ENCODE data around the gene ZFAND2B. TPM values are rescaled to one million over a fixed set of nuclear protein-coding genes. Genes with fewer than 3 reads are reported as not detected.

ZFAND2B gene, protein sequence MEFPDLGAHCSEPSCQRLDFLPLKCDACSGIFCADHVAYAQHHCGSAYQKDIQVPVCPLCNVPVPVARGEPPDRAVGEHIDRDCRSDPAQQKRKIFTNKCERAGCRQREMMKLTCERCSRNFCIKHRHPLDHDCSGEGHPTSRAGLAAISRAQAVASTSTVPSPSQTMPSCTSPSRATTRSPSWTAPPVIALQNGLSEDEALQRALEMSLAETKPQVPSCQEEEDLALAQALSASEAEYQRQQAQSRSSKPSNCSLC
- total RNA-seq, result 32.8 and 40.1 TPM in 2 replicates

GRCh38 chr2:219206328-219207133 is at the start of gene ZFAND2B:
TSS of gene ZFAND2B (plus strand) at chr2:219206782. CDS start at chr2:219206988, 206 bp downstream.

DNA sequence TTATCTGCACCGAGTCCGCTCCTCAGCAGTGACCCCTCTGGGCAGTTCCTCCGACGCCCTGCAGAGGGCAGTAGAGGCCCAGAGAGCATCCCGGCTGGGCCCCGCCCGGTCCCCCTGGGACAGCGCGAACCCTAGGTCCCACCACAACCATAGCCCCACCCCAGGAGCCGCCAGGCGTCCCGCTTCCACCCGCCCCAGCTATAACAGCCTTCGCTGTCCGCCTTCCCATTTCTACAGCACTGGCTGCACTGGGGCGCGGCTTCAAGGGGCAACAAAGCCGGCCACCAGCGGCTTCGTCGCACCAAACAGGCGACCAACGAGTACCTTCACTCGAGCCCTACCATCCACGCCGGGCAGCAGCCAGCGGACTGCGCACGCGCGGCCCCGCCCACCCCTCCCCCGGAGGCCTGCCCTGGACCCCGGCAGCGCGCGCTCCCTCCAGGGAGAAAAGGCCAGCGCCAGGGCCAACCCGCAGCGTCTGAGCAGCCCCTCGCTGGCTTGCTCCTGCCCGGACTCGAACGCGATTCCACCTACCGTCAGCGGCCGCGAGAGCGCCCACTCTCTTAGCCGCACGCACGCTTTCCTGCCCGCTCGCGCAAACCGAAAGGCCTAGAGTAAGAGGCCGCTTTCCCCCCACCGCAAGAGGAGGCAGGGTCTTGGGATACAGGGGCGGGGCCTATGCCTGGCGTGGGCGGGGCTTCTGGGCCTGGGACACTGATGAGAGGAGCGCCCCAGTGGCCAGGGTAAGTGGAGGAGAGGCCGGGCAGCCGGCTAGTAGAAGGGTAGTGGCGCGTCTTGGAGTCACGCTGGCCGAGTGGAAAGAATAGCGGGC is 46.2 kb upstream of the ZFAND2B start, which contains the start of gene NHEJ1:
Gene NHEJ1 (minus strand): TSS at position 630 of the 832 bp plus-strand sequence. CDS start 2,453 bp downstream, outside the sequence.

GRCh38 chr2:219169930-219170654 is 36.5 kb upstream of the ZFAND2B start, which contains the start of gene SLC23A3:
TSS of gene SLC23A3 (minus strand) at chr2:219170029. CDS start at chr2:219169984, 45 bp downstream.

GRCh38 chr2:219176818-219177551 is 29.6 kb upstream of the ZFAND2B start, which contains the start of gene CNPPD1:
TSS of gene CNPPD1 (minus strand) at chr2:219176925. CDS start at chr2:219176828, 97 bp downstream.

GRCh38 chr2:219177552-219178376 is 28.8 kb upstream of the ZFAND2B start, which contains the start of gene RETREG2:
TSS of gene RETREG2 (plus strand) at chr2:219178275. CDS start at chr2:219178353, 78 bp downstream.

GRCh38 chr2:219218732-219219701 is 12.4 kb downstream of the ZFAND2B start, which contains the start of gene ABCB6:
TSS of gene ABCB6 (minus strand) at chr2:219218958. CDS start at chr2:219218673, 285 bp downstream.

DNA sequence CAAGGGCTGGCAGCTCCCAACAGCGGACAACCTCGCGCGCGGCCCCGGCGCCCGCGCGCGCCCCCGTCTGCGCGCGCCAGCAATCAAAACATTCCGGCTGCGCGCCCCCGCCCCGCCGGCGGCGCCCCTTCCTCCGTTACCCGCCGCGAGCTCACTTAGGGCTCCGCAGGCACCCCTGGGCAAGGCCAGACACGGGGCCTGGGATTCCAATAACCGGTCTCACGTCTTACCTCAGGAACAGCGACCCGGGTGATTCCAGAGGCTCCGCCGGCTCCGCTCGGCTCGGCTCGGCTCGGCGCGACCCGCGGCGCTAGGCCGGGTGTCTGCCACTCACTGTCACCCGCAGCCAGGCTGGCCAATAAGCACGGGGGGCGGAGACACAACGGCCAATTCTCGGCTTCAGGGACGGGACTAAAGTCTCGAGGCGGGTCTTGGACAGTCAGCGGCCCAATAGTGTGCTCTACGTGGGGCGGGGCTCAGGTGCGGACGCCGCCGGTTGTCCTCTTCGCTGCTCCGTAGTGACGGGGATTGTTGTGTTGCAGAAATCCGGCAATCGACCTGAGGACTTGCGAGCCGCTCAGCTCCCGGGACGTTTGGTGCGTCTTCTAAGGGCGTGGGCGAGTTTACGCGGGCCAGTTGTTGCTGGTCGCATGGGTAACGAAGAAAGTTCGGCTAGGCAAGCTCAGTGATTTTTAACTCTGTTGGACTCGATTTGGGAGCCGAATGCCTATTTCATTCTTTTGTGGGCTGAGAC is 22.9 kb downstream of the ZFAND2B start, which contains the start of the genes ANKZF1 and ATG9A:
Gene ANKZF1 (plus strand): TSS at position 502 of the 754 bp plus-strand sequence. CDS start 452 bp downstream, outside the sequence.
Gene ATG9A (minus strand): TSS at position 332 of the 754 bp plus-strand sequence. CDS start 1,612 bp downstream, outside the sequence.

GRCh38 chr2:219245148-219245898 is 38.7 kb downstream of the ZFAND2B start, which contains the start of the genes GLB1L and STK16:
TSS of gene GLB1L (minus strand) at chr2:219245444. CDS start at chr2:219243573, 1,871 bp downstream.
TSS of gene STK16 (plus strand) at chr2:219245479. CDS start at chr2:219246000, 521 bp downstream.

DNA sequence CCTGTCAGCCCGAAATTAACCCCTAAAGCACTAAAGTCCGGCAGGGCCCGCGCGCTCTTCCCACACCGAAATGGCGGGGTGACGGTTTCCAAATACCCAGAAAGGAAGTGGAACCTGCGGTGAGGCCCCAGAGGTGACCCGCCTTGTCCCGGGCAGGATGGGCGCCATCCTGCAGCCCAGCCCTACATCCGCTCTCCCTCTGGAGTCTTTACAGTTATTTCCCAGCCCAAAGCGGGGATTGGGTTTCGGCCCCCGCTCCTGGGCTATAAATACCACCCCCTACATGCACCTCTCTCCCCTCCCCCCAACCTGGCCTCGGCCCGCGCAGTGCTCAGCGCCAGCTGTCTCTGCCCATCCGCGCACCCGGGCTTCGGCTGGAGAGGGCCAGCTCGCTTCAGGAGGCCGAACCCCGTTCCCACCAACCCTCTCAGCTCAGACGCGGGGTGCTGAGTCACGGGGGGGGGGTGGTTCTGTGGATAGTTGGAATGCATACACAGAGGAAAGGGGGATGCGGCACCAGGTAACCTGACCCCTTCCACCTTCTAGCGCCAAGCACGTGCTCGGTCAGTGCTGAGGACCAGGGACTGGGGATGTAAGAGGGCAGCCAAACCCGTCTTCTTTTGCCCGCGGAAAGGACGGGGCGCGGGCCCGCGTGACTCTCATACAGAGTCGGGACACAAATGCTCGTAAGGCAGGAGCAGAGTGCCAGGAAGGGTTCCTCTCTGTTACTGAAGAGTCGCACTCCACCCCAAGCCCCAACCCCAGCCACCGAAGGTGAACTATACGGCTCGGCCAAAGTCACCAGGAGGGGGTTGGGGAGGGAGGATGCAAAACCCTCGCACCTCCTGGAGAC is 46.5 kb downstream of the ZFAND2B start, which contains the start of gene TUBA4B:
Gene TUBA4B (plus strand): TSS at position 344 of the 853 bp plus-strand sequence. CDS start 165 bp downstream, at position 509.

GRCh38 chr2:219253753-219254589 is 47.4 kb downstream of the ZFAND2B start, which contains the start of gene TUBA4A:
TSS of gene TUBA4A (minus strand) at chr2:219253918. CDS start at chr2:219253858, 60 bp downstream.

